CD14-positive monocyte (primary cell): ENCODE data around the gene BCL7C. TPM values are rescaled to one million over a fixed set of nuclear protein-coding genes. Genes with fewer than 3 reads are reported as not detected.

Experiments
- DNase-seq, 3 donors: peaks; one replicate each; pipeline ENCODE4 v3.0.0-alpha.2; 2011 to 2022
- H2AFZ ChIP-seq: 2 replicates; pipeline ENCODE4 v1.6.0; 2012; ENCODE audit warnings: mild to moderate bottlenecking, low read depth, low read length, inconsistent platforms; ENCODE audit not compliant: insufficient read depth, poor library complexity, severe bottlenecking
- H3K27ac ChIP-seq, 2 donors: 1 replicate in 1 of 2; 2 replicates in 1 of 2; pipeline ENCODE4 v1.5.1; 2012 to 2013; ENCODE audit warnings: low read length in 2 of 2, control low read depth in 1 of 2, inconsistent platforms in 1 of 2, low read depth in 1 of 2, mild to moderate bottlenecking in 1 of 2
- H3K27me3 ChIP-seq, 2 donors: one replicate each; pipeline versions ENCODE4 v1.6.0 to v1.6.1; 2011 to 2013; ENCODE audit warnings: low read length in 2 of 2; ENCODE audit not compliant: control insufficient read depth in 2 of 2, insufficient read depth in 2 of 2
- H3K36me3 ChIP-seq, 2 donors: replicated peaks in 1 of 2; 1 replicate in 1 of 2; 2 replicates in 1 of 2; pipeline versions ENCODE4 v1.5.1 to v1.6.1; 2012 to 2013; ENCODE audit warnings: low read length in 2 of 2, control low read depth in 1 of 2, inconsistent platforms in 1 of 2, mild to moderate bottlenecking in 1 of 2; ENCODE audit not compliant: insufficient read depth in 2 of 2, control insufficient read depth in 1 of 2
- H3K4me1 ChIP-seq, 2 donors: 1 replicate in 1 of 2; 2 replicates in 1 of 2; pipeline versions ENCODE4 v1.5.1 to v1.6.1; 2012 to 2013; ENCODE audit warnings: low read length in 2 of 2, control low read depth in 1 of 2, inconsistent platforms in 1 of 2, mild to moderate bottlenecking in 1 of 2, moderate library complexity in 1 of 2; ENCODE audit not compliant: insufficient read depth in 2 of 2, control insufficient read depth in 1 of 2
- H3K4me2 ChIP-seq: replicated peaks from 2 replicates; pipeline ENCODE3; 2012; ENCODE audit warnings: low read length, moderate library complexity, mild to moderate bottlenecking; ENCODE audit not compliant: poor library complexity, severe bottlenecking; ENCODE audit errors: extremely low read depth
- H3K4me3 ChIP-seq, 3 experiments: fragments of 200-600 bp in 1 of 3; sonication (generic) in 1 of 3; replicated peaks in 1 of 3; 1 replicate in 2 of 3; 2 replicates in 1 of 3; pipeline ENCODE4 v1.5.1; 2011 to 2013; ENCODE audit warnings: low read length in 3 of 3, mild to moderate bottlenecking in 3 of 3, control low read depth in 2 of 3, low read depth in 2 of 3, inconsistent platforms in 1 of 3, moderate library complexity in 1 of 3
- H3K79me2 ChIP-seq: 2 replicates; pipeline ENCODE4 v1.6.0; 2012; ENCODE audit warnings: mild to moderate bottlenecking, control low read depth, inconsistent platforms, low read length, moderate library complexity; ENCODE audit not compliant: insufficient read depth
- H3K9ac ChIP-seq: 2 replicates; pipeline ENCODE4 v1.6.0; 2017; ENCODE audit warnings: low read length, mild to moderate bottlenecking; ENCODE audit not compliant: insufficient read depth, poor library complexity, severe bottlenecking
- H3K9me3 ChIP-seq, 2 donors: replicated peaks in 1 of 2; 1 replicate in 1 of 2; 2 replicates in 1 of 2; pipeline versions ENCODE4 v1.5.1 to v1.6.1; 2012 to 2013; ENCODE audit warnings: low read length in 2 of 2, control low read depth in 1 of 2; ENCODE audit not compliant: control insufficient read depth in 1 of 2, insufficient read depth in 1 of 2
- H4K20me1 ChIP-seq: 2 replicates; pipeline ENCODE4 v1.6.0; 2012; ENCODE audit warnings: mild to moderate bottlenecking, low read length, control low read depth, moderate library complexity; ENCODE audit not compliant: insufficient read depth
- H3K27ac Mint-ChIP-seq, 7 donors: one replicate each; pipeline ENCODE4 v1.8.0; 2020; ENCODE audit warnings: mild to moderate bottlenecking in 7 of 7, mixed read lengths in 7 of 7, moderate library complexity in 6 of 7, inconsistent platforms in 2 of 7
- H3K27me3 Mint-ChIP-seq, 3 donors: one replicate each; pipeline ENCODE4 v1.8.0; 2021 to 2022; ENCODE audit warnings: low read depth in 3 of 3, mild to moderate bottlenecking in 3 of 3, mixed read lengths in 3 of 3, moderate library complexity in 3 of 3, inconsistent platforms in 1 of 3
- H3K36me3 Mint-ChIP-seq, 2 donors: one replicate each; pipeline ENCODE4 v1.8.0; 2020; ENCODE audit warnings: mixed read lengths in 2 of 2, inconsistent platforms in 1 of 2, mild to moderate bottlenecking in 1 of 2
- H3K4me1 Mint-ChIP-seq: one replicate; pipeline ENCODE4 v1.8.0; 2020; ENCODE audit warnings: mild to moderate bottlenecking, mixed read lengths
- H3K4me3 Mint-ChIP-seq, 2 donors: one replicate each; pipeline ENCODE4 v1.8.0; 2020; ENCODE audit warnings: mild to moderate bottlenecking in 2 of 2, mixed read lengths in 2 of 2, moderate library complexity in 1 of 2
- H3K9me3 Mint-ChIP-seq, 7 donors: one replicate each; pipeline ENCODE4 v1.8.0; 2020 to 2022; ENCODE audit warnings: mixed read lengths in 7 of 7, mild to moderate bottlenecking in 6 of 7, moderate library complexity in 6 of 7, inconsistent platforms in 2 of 7
- whole genome bisulfite sequencing: methylation state at CpG from one replicate; pipeline ENCODE4 v1.1.5; 2013; ENCODE audit warnings: missing lambda C conversion rate; ENCODE audit not compliant: insufficient coverage; 5-methylcytosine and 5-hydroxymethylcytosine counted together
- intact Hi-C, 2 donors: fragments of 100-400 bp; cut with micrococcal nuclease; formaldehyde crosslinking; loops; one replicate each; pipeline versions ENCODE4 v1.15.0 to v1.15.1; 2023
- polyA minus RNA-seq: library from RNA; depleted of rRNA, polyadenylated mRNA; stranded (reverse); fragments of >200 nt; gene quantifications from 2 replicates; pipeline ENCODE4 v1.2.3, GENCODE V29; 2012
- polyA plus RNA-seq, 3 donors: library from polyadenylated mRNA; depleted of rRNA in 1 of 3; unstranded in 2 of 3; stranded (reverse) in 1 of 3; fragments of 300-500 nt in 2 of 3; fragments of >200 nt in 1 of 3; fragmentation: Illumina TruSeq in 2 of 3; gene quantifications; 1 replicate in 2 of 3; 2 replicates in 1 of 3; pipeline ENCODE4 v1.2.3, GENCODE V29; 2012 to 2021
- total RNA-seq, 12 experiments: library from RNA in 1 of 12; stranded (reverse) in 1 of 12; fragments of 120-200 nt in 1 of 12; gene quantifications; one replicate each; pipeline ENCODE4 v1.2.4 and lab custom pipeline; 2013 to 2026; ENCODE audit warnings: mixed read lengths in 6 of 12, inconsistent platforms in 1 of 12
- TF ChIP-seq, protein P1 (sequence below): fragments of 200-600 bp; IDR thresholded peaks from one replicate; pipeline ENCODE4 v1.8.0; 2022; ENCODE audit warnings: antibody characterized with exemption, mild to moderate bottlenecking

BCL7C gene
- total RNA-seq (2013), result 27.9 TPM
- polyA plus RNA-seq (10 to 100 TPM; 11.4 to 19.1 (median 17.4) TPM), polyA minus RNA-seq (9.7 and 14.6 TPM in 2 replicates), total RNA-seq (lab: John Stamatoyannopoulos, UW) (1.5 to 12.8 (median 10.4) reads per million in 11 experiments)

DNA sequence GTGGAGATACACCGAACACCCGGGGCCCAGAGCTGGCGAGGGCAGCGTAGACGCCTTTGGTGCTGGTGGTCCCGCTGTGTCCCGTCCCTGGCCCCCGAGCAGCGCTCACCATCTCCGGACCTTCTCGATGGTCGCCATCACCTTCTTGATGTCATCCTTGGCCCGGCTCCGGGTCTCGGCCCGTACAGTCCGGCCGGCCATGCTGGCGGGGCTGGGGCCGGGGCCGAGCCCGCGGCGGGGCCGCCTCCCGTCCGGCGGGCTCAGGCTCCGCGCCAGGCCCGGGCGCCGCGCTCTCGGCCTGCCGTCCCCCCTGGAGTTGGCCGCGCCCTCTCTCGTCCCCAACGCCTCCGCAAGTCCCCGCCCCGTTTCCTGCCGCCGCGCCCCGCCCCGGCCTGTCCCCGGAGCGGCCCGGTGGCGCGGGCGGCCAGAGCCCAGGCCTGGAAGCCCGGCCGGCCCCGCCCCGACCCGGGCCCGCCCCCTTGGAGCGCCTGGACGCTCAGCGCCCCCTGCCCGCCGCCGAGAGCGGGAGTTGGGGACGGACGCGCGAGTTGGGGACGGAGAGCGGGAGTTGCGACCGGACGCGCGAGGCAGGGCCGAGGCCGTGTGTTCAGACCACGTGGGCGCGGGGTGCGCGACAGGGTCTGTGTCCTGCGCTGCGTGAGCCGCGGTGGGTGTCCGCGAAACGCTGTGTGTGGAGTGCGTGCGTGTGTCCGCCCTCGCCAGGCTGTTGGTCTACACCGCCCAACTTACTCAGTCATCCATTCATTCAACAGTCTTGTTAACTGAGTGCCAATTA lies at the start of gene BCL7C:
BCL7C (minus strand) TSS at position 334 of the 796 bp plus-strand sequence; CDS start at position 201, 133 bp downstream.
- Mint-ChIP-seq H3K27me3 (peaks cover 0 to 3% (median 0%) of the 10 kb centered on the region in 3 donors), H3K4me3 (peak within 1 kb of the TSS; percentile 82 to 90), H3K9me3 (no peaks in the 10 kb centered on the region), H3K27ac (peak within 1 kb of the TSS; percentile 62 to 88 (median 85)), H3K4me1 (peaks cover 46% of the 10 kb centered on the region), H3K36me3 (peaks cover 13 to 30% of the 10 kb centered on the region in 2 donors)
- peak within 1 kb of the TSS; percentile 98 for H3K4me2 ChIP-seq
- DNase-seq, result peak; percentile 78 to 82 (median 81)
- H3K36me3 ChIP-seq, result peaks cover 3 to 22% of the 10 kb centered on the region in 2 donors
- H3K27me3 ChIP-seq, result no peaks in the 10 kb centered on the region
- peak within 1 kb of the TSS; percentile 77 for H2AFZ ChIP-seq
- H3K79me2 ChIP-seq, result peaks cover 12% of the 10 kb centered on the region
- intact Hi-C loops, result no loop called here
- TF ChIP-seq, protein P1, sequence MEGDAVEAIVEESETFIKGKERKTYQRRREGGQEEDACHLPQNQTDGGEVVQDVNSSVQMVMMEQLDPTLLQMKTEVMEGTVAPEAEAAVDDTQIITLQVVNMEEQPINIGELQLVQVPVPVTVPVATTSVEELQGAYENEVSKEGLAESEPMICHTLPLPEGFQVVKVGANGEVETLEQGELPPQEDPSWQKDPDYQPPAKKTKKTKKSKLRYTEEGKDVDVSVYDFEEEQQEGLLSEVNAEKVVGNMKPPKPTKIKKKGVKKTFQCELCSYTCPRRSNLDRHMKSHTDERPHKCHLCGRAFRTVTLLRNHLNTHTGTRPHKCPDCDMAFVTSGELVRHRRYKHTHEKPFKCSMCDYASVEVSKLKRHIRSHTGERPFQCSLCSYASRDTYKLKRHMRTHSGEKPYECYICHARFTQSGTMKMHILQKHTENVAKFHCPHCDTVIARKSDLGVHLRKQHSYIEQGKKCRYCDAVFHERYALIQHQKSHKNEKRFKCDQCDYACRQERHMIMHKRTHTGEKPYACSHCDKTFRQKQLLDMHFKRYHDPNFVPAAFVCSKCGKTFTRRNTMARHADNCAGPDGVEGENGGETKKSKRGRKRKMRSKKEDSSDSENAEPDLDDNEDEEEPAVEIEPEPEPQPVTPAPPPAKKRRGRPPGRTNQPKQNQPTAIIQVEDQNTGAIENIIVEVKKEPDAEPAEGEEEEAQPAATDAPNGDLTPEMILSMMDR, result peak; percentile 42
- peaks cover 38 to 47% of the 10 kb centered on the region in 2 donors for H3K4me1 ChIP-seq
- peak within 1 kb of the TSS; percentile 74 for H3K9ac ChIP-seq
- H3K27ac ChIP-seq, result peak within 1 kb of the TSS; percentile 67 to 79
- peak within 1 kb of the TSS; percentile 58 to 88 (median 83) for H3K4me3 ChIP-seq
- no peaks in the 10 kb centered on the region for H3K9me3 ChIP-seq
- no peaks in the 10 kb centered on the region for H4K20me1 ChIP-seq
- under 1% methylated on average over 92 of the region's 97 CpGs for WGBS

DNA sequence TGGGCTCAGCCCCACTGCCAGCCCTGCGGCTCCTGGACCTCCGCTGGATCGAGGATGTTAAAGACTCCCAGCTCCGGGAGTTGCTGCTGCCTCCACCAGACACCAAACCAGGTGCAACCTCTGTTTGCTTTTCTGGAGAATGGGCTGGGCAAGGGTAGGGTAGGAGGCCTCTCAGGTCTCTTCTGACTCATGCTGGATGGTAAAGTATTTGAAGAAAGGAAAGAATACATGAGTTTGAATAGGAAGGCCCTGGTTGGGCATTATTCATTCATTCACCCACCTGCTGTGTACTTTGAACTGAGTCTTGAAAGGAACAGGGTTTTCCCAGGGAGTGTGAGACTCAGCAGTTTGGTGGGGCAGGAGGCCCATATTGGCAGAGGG lies 48.5 kb upstream of the BCL7C start:
- no peak overlapping the region for H2AFZ ChIP-seq
- peak overlapping the region in 1 of 3 experiments; percentile 33 for H3K4me3 ChIP-seq
- H3K9me3 ChIP-seq, result no peaks in the 10 kb centered on the region
- peaks cover 0 to 1% (median 0%) of the 10 kb centered on the region in 7 donors for H3K9me3 Mint-ChIP-seq
- DNase-seq, result no peak
- H3K27me3 ChIP-seq, result no peaks in the 10 kb centered on the region
- H3K4me1 Mint-ChIP-seq, result peaks cover 21% of the 10 kb centered on the region
- peak overlapping the region; percentile 49 for H3K4me2 ChIP-seq
- TF ChIP-seq, protein P1, result no peak
- peak overlapping the region in 1 of 7 donors; percentile 58 for H3K27ac Mint-ChIP-seq
- intact Hi-C loops, result loop anchor here in 1 of 2 donors (1.0 kb wide), 1 partner anchor 97 kb away; no protein-coding TSS in a partner anchor
- peaks cover 0 to 2% (median 0%) of the 10 kb centered on the region in 3 donors for H3K27me3 Mint-ChIP-seq
- H3K79me2 ChIP-seq, result no peaks in the 10 kb centered on the region
- no peak overlapping the region for H3K27ac ChIP-seq
- peaks cover 24 to 38% of the 10 kb centered on the region in 2 donors for H3K36me3 ChIP-seq
- no peak overlapping the region for H3K9ac ChIP-seq
- WGBS, result 100% methylated on average over 4 of the region's 4 CpGs
- peaks cover 5% of the 10 kb centered on the region for H4K20me1 ChIP-seq
- no peak overlapping the region for H3K4me3 Mint-ChIP-seq
- peaks cover 29 to 57% of the 10 kb centered on the region in 2 donors for H3K36me3 Mint-ChIP-seq
- peaks cover 15 to 16% of the 10 kb centered on the region in 2 donors for H3K4me1 ChIP-seq
